Adrenal gland (tissue), 5 donors: ENCODE measurements around the gene LHX4.

ENCODE experiments used
- CTCF ChIP-seq, 6 experiments: fragments of 450-650 bp in 4 of 6; fragments of 200-600 bp in 2 of 6; sonication (generic) in 1 of 6; IDR thresholded peaks; 1 replicate in 5 of 6; 2 replicates in 1 of 6; pipeline versions ENCODE4 v1.5.1 to v1.8.0; 2016 to 2021; ENCODE audit warnings: antibody characterized with exemption in 6 of 6, mild to moderate bottlenecking in 2 of 6, moderate library complexity in 1 of 6
- POLR2A ChIP-seq, 2 donors: fragments of 450-650 bp; IDR thresholded peaks; one replicate each; pipeline ENCODE4 v1.6.1; 2017; ENCODE audit warnings: antibody characterized with exemption in 2 of 2, mild to moderate bottlenecking in 2 of 2, moderate library complexity in 1 of 2
- donor health status: DM: no; HTN: no; CAD: no.

GRCh38 chr1:180267761-180268555 is 37.9 kb downstream of the LHX4 start:
- TF ChIP-seq CTCF (IDR thresholded peaks at IDR 0.05) = no peak
- TF ChIP-seq POLR2A (IDR thresholded peaks at IDR 0.05) = no peak
